NCI-H2107 (cell line): ENCODE data around the gene WDR62.

Experiments used
- DNase-seq: peaks from one replicate; lab custom pipeline; 2025; lab: John Stamatoyannopoulos, UW

The WDR62 gene

DNA sequence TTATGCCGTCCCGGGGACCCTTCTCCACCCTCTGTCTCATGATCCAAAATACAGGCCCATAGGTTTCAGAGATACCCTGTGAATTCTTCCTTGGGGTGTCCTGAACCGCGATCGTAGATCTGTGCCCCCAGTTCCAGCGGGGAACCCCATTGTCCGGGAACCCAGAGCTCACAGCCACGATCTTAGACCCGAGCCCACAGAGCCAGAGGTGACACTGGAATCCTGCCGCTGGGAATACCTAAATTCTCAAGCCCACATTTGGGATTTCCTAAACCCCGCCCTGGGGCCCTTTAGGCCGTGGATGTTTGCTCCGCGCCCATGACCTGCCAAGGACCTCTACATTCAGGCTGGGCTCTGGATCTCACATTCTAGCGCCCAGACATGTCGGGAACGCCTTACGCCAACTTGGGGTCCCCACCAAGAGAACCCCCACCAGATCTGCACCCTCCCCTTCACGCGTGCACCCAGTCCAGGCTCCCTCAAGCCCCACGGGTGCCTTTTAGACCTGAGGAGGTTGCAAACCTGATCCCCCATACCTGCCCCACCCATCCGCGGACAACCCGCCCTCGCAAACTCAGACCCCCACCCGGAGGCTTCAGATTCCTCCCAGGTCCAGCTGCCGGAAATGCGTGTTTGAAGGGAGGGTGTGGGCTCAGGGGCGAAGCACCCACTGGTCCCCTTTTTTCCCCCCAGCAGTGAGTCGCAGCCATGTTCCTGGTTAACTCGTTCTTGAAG, 85.8 kb downstream of the WDR62 start:
- no peak for DNase-seq

DNA sequence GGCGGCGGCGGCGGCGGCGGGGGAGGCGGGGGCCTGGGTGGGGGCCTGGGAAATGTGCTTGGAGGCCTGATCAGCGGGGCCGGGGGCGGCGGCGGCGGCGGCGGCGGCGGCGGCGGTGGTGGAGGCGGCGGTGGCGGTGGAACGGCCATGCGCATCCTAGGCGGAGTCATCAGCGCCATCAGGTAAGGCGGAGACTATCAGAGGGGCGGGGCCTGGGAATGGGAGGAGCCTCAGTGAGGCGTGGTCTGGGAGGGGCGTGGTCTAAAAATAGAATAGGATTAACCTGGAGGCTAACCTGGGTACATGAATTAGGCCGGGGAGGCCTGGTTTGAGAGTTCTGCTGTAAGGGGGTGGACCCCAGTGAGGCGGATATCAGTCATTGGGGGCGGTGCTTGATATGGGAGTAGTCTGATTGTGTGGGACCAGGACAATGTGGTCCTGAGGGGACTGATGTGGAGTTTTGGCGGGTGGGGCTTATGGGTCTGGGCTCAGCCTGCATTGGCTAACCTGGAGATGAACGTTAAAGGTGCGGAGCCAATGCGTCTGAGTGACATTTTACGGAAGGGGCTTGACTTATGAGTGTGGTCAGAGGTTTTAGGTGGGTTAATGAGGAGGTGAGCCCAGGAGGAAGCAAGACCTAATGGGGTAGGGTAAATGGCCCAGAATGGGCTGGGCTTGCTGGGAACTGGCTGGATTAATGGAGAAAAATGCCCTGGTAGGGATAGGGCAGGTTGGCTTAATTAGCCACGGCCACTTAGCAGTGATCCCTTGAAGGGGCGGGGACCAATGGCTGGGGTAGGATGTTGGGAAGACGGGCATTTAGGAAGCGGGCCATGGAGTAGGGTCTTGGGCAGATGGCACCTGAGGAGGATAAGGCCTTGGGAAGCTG, 86.6 kb downstream of the WDR62 start:
- peak; percentile 69 for DNase-seq

DNA sequence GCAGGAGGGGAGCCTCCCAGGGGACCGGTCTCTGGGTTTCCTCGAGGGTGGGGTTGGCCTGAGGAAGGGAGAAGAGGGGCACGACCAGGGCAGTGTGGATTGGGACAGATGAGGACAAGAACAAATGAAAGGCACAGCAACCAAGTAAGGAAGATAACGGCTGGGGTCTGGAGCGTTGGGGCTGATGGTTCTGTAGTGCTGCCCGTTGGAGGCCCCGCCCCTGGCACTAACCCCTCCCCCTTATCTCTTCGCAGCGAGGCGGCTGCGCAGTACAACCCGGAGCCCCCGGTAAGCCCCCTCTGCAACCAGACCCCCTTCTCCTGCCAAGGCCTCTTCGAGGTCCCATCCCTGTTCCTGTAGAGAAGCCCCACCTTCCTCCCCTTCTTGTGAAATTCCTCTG, 87.3 kb downstream of the WDR62 start:
- DNase-seq = no peak

GRCh38 chr19:36142496-36142895, 87.8 kb downstream of the WDR62 start:
- DNase-seq = no peak

GRCh38 chr19:36144624-36145023, 89.9 kb downstream of the WDR62 start:
- no peak for DNase-seq

DNA sequence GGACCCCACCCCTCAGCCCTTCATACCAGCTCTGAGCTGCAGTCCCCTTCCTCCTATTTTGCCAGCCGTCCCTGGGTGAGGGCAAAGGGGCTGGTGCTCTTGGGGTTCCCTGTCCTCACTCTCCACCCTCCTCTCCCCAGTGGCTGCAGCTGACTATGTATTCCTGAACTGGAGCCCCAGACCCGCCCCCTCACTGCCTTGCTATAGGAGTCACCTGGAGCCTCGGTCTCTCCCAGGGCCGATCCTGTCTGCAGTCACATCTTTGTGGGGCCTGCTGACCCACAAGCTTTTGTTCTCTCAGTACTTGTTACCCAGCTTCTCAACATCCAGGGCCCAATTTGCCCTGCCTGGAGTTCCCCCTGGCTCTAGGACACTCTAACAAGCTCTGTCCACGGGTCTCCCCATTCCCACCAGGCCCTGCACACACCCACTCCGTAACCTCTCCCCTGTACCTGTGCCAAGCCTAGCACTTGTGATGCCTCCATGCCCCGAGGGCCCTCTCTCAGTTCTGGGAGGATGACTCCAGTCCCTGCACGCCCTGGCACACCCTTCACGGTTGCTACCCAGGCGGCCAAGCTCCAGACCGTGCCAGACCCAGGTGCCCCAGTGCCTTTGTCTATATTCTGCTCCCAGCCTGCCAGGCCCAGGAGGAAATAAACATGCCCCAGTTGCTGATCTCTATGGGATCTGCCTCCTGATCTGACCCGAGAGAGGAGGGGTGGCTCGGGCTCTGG, 95.1 kb downstream of the WDR62 start:
- DNase-seq = no peak

DNA sequence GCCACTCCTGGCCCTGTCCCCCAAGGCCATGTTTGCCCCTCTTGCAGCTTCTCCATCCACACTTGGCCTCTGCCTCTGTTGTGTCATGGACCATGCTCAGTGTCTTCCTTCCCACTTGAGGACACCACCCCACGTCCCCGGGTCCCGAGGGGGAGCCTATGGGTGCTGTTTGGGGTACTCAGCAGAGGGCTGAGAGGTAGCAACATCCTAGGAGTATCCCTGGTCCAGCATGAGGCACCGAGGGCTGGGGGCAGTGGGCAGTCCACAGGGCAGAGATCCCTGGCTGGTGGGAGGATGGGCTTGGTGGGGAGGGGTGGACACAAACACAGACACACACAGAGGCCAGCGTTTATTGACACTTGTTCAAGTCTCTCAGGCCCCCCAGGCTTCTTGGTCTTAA, 95.9 kb downstream of the WDR62 start:
- no peak for DNase-seq

GRCh38 chr19:36151144-36152018, 96.7 kb downstream of the WDR62 start:
- DNase-seq = no peak

DNA sequence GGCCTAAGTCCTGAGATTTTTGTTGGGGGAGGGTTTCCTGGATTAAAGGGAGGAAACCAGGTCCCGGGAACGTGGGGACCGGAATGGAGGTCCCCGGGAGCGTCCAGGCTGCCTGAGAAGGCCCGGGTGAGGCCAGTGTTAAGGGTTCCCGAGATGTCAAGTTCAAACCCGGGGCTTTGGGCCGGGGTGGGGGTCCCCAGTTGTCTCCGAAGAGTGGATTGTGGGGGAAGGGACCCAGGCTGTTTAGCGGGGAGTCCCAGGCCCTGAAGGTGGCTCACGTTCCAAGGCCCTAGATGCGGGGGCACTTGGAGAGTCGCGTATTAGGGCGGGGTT, 97.3 kb downstream of the WDR62 start:
- DNase-seq = no peak

GRCh38 chr19:36152352-36153091, 97.8 kb downstream of the WDR62 start, which contains the start of gene COX7A1:
Gene COX7A1 (minus strand): TSS chr19:36152447. CDS start chr19:36152407, 40 bp downstream.
- DNase-seq = no peak

DNA sequence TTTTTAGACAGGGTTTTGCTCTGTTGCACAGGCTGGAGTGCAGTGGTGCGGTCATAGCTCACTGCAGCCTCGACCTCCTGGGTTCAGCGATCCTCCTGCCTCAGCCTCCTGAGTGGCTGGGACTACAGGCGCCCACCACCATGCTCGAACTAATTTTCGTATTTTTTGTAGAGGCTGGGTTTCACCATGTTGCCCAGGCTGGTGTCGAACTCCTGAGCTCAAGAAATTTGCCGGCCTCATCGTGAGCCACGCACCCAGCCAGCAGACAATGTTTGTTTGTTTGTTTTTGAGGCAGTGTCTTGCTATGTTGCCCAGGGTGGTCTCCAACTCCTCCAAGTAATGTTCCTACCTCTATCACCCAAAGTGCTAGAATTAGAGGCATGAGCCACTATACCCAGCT, 98.4 kb downstream of the WDR62 start:
- no peak for DNase-seq
